GM18868 (cell line): Measurements from ENCODE around the gene LEUTX.
"Not testable (repeated sequence)": the region's sequence is repeated elsewhere in the genome, so short reads cannot be mapped to it uniquely, and the experiment has no call there.

Experiments used
- ATAC-seq: cut with Tn5 transposase; IDR thresholded peaks from one replicate; pipeline ENCODE4 v1.9.1; 2021; ENCODE audit warnings: mild to moderate bottlenecking, moderate library complexity; ENCODE audit not compliant: unreplicated experiment

LEUTX gene, protein sequence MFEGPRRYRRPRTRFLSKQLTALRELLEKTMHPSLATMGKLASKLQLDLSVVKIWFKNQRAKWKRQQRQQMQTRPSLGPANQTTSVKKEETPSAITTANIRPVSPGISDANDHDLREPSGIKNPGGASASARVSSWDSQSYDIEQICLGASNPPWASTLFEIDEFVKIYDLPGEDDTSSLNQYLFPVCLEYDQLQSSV

DNA sequence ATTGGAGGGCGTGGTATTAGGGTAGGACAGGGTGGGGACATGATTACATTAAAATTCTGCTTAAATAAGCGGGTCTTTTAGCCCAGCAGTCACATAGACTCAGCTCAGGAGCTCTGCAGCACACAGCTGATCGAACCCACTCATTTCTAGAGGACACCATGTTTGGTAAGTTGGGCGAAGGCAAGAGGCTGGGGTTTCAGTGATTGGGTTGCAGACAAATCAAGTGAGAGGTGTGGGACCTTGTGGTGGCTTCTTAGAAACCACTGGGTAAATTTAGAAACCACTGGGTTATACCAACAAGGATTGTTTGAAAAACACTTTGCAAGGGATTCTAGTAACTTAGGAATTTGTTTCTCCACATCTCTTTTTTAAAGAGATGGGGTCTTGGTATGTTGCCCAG lies at the start of gene LEUTX:
Gene LEUTX (plus strand): TSS at position 92 of the 400 bp plus-strand sequence. CDS start 67 bp downstream, at position 159.
- ATAC-seq: no peak

DNA sequence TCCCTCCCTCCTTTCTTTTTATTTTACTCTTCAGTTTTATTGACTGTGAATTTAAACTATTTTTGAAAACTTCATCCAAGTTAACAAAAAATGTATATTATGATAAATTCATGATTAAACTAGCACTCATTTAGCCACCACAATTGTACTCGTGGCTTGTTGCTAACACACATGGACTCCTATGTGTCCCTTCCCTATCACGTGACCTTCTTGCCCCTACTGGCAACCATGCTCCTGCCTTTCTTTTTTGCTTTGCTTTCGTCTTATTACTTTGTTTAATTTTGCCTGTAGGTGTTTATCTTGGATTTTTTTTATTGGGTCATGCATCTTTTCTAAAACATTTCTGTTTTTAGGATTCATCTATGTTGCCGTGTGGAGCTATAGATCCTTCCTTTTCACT lies 49.1 kb upstream of the LEUTX start:
- no peak for ATAC-seq

DNA sequence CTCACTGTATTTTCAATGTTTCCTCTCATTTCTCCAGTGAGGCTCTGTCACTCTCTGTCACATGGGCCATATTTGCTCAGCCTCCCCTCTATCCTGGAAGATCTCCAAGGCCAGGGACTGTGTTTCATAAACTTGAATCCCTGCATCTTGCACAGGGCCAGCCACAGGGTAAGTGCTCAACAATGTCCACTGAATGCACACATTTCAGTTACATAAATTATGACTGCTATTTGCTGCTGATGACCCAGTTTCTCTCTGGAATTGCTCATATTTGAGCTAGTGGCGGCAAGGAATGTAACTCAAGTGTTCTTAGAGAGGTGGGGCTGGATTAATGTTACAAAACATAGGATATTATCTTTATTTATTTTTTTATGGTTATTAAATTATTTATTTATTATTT lies 47.0 kb upstream of the LEUTX start:
- no peak for ATAC-seq

DNA sequence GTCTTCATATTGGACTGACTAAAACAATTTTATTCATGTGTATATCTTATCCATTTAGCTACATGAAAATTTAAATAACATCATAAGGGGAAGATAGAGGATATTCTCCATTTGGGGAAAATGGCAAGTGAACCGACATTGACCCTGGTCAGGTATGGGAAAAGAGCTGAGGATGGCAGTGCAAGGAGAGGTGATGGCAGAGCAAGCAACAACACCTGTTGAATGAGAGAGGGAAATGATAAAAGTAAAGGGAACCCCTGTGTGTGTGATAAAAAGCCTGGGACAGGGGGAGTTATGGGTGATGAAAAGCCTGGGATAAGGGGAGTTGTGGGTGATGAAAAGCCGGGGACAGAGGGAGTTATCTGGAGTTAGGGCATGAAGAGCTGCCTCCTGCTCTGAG lies 44.8 kb upstream of the LEUTX start:
- no peak for ATAC-seq

DNA sequence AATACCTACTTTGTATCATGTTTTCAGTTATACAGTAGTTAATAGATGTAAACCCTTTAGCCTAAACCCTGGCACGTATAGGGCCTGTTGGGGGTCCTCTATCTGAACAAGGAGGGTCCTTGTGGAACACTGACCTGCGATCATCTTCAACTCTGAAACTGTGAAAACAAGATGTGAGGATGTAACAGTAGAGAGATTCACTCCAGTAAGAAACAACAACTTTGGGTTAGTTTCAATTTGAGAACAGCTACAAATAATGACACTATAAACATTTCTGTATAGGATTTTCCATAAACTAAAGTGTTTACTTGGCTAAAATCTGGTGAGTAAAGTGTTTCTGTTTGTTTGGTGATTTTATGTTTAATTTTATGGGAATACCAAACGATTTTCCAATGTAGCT lies 43.0 kb upstream of the LEUTX start:
- no peak for ATAC-seq

DNA sequence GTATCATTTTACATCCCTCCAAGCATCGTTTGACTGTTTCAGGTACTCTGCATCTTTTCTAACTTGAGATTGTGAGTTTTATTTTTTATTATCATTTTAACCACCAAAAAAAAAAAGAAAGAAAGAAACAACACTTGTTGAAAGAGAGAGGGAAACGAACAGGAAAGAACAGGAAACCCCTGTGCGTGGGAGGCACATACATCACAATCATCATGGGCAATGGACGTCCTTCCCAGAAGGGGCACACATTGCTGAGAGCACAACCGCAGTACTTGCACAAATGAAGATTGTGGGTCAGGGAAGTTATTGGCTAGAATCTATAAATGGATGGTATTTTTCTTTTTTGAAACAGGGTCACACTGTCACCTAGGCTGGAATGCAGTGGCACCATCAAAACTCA lies 42.6 kb upstream of the LEUTX start:
- no peak for ATAC-seq

DNA sequence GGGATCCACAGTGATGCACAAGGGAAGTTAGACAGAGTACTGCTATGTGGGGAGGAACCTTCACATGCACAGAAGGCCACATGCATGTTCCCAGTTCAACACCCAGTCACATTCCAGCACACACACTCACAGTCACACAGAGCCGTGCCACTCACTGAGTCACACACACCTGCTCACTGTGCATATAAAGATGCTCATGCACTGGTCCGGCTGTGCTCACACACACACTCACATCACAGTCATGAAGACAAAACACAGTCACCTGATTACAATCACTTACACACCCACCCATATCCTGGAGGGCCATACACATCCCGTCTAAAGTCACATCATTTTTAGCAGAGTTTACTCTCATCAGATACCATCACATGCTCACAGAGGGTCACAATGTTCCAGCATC lies 41.3 kb upstream of the LEUTX start:
- ATAC-seq: no peak

DNA sequence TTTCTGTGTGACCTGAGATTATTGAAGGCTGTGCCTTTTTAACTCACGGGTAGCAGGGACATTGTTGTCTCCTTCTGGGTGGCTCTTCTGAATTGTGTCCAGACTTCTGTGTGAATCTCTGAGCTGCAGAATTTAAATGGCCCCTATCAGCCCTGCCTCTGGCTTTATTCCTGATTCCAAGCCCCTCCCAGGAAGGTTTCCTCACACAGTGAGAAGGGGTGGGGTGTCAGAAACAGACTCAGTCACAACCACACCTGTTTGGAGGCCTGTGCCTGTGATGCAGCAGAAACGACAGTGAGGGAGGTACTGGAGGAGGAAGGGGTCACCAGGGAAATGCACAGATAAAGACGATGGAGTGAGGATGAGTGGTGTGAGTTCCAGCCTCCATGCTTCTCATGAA lies 40.8 kb upstream of the LEUTX start, which contains the start of gene CLC:
Gene CLC (minus strand): TSS at position 139 of the 400 bp plus-strand sequence. CDS start 77 bp downstream, at position 62.
- no peak for ATAC-seq

DNA sequence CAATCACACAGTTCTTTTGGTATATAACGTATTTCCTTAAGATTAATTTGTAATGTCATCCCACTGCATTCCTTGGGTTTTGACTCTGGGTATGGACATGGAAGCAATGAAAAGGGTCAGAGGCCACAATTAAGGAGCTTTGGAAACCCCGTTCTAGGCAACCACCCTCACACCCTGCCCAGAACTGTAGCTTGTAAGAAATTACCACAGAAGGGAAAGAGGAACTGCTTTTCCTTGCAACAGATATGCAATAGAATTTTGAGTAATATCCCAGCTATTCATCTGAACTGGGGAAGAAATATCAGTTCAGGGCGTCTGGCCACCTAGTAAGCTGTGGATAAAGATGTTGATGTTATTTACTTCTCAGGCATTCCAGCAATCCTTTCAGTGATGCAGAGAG lies 39.8 kb upstream of the LEUTX start:
- no peak for ATAC-seq

DNA sequence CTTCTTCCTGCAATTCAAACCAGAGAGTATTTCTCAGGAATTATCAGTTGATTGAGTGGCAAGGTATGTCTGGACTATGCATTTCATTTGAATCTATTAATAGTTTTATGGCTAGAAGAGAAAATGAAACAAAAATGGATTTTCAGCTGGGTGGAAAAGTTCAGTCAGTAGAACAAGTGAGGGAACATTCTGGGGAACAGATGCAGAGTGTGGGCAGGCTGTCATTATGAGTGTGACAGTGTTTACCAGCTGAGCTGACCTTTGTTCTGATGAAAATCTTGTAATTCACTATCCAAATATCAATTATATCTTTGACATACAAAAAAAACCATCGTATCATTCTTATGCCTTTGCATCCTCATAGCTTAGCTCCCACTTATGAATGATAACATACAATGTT lies 38.3 kb upstream of the LEUTX start:
- ATAC-seq: no peak

DNA sequence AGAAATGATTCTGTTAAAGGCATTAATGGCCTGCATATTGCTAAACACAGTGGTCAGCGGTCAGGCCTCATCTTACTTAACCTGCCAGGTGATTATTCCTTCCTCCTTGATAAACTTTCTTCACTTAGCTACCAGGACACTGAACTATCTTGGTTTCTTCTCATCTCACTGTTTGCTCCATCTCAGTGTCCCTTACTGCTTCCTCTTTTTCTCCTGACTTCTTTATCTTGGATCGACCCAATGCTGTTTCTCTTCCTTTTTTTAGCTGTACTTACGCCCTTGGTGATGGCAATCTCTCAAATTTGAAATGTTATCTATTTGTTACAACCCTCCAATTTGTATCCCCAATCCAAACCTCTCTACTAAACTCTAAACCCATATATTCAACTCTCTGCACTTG lies 33.0 kb upstream of the LEUTX start:
- ATAC-seq: no peak

DNA sequence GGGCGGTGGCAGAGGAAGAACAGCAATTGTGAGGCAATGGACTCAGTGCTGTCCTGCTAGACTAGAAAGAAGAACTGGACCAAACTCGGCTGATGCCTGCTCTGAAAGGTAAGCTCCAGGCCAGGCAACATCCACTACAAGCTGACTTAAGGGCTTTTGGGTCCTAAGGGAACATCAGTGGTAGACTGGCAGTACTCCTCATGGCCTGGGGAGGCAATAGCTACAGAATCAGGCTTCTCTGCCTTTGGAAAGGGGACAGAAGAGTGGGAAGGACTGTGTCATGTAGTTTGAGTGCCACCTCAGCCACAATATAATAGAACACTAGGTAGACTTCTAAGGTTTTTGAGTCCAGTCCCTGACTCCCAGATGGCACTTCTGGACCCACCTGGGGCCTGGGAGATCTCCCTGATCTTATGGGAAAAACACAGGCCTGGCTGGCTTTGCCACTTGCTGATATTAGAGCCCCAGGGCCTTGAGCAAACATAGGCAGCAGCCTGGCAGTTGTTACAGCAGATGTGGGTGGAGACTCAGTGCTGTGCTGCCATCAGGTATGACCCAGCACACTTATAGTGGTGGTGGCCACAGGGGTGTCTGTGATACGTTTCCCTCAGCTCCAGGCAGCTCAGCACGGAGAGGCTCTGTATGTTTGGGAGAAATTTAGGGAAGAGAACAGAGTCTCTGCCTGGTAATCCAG lies 31.7 kb upstream of the LEUTX start:
- no peak for ATAC-seq

DNA sequence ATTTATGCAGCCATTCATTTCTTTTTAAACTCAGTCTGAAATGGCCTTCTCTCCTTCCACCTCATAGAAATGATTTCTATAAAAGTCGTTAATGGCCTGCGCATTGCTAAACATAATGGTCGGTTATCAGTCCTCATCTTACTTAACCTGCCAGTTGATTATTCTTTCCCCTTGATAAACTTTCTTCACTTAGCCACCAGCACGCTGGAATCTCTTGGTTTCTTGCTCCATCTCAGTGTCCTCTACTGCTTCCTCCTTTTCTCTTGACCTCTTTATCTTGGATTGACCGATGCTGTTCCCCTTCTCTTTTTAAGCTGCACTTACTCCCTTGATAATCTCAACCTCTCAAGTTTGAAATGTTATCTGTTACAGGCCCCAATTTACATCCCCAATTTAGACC lies 28.7 kb upstream of the LEUTX start:
- ATAC-seq: no peak

DNA sequence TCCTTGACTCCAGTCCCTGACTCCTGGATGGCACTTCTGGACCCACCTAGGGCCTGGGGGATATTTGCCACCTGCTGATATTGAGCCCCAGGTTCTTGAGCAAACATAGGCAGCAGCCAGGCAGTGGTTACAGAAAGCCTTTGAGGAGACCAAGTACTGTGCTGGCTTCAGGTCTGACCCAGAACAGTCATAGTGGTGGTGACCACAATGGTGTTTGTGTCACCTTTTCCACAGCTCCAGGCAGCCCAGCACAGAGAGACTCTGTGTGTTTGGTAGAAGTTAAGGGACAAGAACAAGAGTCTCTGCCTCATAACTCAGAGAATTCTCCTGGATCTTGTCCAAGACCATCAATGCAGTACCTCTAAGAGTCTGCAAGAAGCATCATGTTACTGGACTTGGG lies 26.3 kb upstream of the LEUTX start:
- no peak for ATAC-seq

DNA sequence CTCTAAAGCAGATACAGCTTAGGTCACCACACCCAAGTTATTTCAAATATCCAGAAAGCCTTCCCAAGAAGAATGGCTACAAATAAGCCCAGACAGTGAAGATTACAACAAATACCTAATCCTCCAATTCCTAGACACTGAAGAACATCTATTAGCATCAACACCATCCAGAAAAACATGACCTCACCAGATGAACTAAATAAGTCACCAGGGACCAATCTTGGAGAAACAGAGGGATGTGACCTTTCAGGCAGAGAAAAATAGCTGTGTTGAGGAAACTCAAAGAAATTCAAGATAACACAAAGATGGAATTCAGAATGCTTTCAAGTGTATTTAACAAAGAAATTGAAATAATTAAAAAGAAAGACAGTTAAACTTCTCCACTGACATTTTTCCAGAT lies 25.9 kb upstream of the LEUTX start:
- no peak for ATAC-seq

DNA sequence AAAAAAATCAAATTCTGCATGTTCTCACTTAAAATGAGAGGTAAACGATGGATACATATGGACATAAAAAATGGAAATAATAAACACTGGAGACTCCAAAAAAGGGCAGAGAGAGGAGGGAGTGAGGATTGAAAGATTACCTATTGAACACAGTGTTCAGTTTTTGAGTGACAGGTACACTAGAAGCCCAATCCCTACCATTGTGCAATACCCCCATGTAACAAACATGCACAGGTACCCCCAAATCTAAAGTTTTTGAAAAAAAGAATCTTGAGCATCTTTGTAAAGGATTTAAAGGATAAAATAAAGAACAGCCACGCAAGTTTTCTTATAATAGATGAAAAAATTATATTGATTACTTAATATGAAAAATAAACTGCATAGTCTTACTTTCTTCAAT lies 24.1 kb upstream of the LEUTX start:
- no peak for ATAC-seq

DNA sequence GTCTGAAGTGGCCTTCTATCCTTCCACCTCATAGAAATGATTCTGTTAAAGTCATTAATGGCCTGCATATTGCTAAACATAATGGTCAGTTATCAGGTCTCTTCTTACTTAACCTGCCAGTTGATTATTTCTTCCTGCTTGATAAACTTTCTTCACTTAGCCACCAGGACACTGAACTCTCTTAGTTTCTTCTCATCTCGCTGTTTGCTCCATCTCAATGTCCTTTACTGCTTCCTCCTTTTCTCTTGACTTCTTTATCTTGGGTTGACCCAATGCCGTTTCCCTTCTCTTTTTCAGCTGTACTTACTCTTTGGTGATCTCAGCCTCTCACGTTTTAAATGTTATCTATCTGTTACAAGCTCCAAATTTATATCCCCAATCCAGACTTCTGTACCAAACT lies 23.7 kb upstream of the LEUTX start:
- ATAC-seq: no peak

DNA sequence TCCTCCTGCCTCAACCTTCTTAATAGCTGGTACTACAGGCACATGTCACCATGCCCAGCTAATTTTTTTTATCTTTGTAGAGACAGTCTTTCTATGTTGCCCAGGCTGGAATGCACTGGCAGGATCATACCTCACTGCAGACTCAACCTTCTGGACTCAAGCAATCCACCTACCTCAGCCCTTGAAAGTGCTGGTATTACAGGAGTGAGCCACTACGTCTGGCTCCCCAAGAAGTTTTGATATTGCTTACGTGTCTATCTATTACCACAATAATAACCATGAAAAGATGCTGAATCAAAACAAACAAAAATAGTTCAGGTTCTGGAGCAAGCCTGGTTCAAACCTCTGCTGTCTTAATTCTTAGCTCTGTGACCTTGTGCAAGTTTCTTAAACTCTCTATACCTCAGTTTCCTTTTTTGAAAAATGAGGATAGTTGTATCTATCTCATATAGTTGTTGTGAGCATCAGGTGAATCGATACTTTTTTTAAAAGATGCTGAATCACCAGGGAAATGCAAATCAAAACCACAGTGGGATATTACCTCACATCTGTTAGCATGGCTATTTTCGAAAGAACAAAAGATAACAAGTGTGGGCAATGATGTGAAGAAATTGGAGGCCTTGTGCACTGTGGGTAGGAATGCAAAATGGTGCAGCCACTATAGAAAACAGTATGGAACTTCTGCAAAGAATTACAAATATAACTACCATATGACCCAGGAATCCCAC lies 19.0 kb upstream of the LEUTX start:
- ATAC-seq: no peak

DNA sequence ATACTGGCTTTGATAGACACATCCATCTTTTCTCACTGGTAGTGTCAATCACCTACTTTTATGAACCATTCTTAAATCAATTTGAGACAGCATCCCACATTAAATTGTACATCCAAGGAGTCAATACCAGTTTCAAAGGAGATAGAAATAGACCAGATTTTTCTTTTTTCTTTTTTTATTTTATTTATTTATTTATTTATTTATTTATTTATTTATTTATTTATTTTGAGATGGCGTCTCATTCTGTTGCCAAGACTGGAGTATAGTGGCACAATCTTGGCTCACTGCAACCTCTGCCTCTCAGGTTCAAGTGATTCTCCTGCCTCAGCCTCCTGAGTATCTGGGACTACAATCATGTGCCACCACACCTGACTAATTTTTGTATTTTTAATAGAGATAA lies 16.8 kb upstream of the LEUTX start:
- not testable (repeated sequence) for ATAC-seq

DNA sequence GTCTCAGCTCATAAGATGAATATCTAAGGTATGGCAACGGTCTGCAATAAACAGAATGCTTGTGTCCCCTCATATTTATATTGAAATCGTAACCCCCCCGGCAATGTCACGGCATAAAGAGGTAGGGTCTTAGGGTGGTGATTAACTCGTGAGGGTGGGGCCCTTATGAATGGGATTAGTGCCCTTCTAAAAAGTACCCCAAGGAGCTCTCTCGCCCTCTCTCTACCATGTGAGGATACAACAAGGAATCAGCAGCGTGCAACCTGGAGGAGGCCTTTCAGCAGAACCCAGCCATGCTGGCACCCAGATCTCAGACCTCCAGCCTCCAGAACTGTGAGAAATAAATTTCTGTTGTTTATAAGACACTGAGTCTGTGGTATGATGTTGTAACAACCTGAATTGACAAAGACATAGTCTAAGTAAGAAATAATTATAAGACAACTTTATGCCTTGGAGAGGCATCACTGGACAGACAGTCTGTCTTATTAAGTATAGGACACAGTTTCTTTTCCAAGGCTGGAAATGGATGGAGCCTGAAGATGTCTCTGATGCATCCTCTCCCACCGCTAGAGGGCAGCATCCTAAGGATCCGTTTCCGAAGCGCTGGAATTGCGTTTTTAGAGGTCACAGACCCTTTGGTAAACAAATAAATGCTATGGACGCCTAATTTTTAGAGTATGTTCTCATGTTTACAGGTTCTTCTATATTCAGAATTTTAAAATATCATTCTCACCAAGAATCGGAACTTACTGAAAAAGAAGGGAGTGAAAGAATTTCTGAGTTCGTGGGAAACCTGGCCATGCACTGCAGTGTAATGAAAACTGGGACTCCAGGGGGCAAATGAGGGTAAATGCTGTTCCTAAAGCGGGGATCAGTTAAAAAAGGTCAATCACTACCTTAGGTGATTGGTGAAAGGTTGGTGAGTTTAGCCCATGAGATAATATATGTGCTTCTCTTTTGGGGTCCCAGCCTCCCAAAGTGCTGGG lies 13.3 kb upstream of the LEUTX start:
- ATAC-seq: no peak

DNA sequence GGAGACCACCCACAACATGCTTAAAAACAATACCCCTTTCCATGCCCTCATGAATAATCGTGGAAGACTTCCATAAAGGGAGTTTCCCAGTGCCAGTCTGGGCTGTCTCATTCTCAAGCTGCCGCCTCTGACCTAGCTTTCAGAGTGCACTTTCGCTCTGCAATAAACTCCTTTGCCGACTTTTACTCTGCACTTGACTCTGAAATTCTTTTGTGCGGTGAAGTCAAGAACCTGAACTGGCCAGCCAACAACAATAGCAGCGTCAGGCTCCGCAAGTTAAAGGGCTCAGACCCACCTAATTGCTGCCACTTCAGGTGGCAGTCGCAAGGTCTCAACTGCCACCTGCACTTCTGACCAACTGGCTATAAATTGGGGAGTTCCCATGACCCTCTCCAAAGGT lies 10.3 kb upstream of the LEUTX start:
- no peak for ATAC-seq
